ENCODE data around the gene CISD3. TPM values are rescaled to one million over a fixed set of nuclear protein-coding genes. Genes with fewer than 3 reads are reported as not detected.

CISD3 gene
- total RNA-seq, 6 experiments from 2014 or later = 34.2 to 88.1 (median 55.1) TPM

GRCh38 chr17:38742411-38743308 is 12.5 kb downstream of the CISD3 start:
- intact Hi-C loops (cut with DNase I) = no loop called here
- TF ChIP-seq POLR2A (IDR thresholded peaks at IDR 0.05) = no peak
- no peak for TF ChIP-seq CTCF (IDR thresholded peaks at IDR 0.05)
- H3K27ac ChIP-seq = peak overlapping the region in 2 of 3 donors; percentile 36 to 40
- peaks cover 0 to 21% (median 0%) of the 10 kb centered on the region in 4 donors for H3K4me1 ChIP-seq
- 69% methylated on average over 14 of the region's 22 CpGs for WGBS (ENCODE audit: insufficient coverage, low coverage, low lambda C conversion rate, missing lambda C conversion rate)
- H3K36me3 ChIP-seq = no peaks in the 10 kb centered on the region
- peak in 3 of 4 donors; percentile 29 to 42 (median 30) for ATAC-seq
- H3K4me3 ChIP-seq = no peak overlapping the region
- DNase-seq = peak in 1 of 3 donors; percentile 52
- H3K9me3 ChIP-seq = no peaks in the 10 kb centered on the region
- H3K27me3 ChIP-seq = no peaks in the 10 kb centered on the region

GRCh38 chr17:38743556-38744171 is 13.5 kb downstream of the CISD3 start:
- H3K4me3 ChIP-seq = no peak overlapping the region
- H3K4me1 ChIP-seq = peaks cover 0 to 27% (median 2%) of the 10 kb centered on the region in 4 donors
- H3K9me3 ChIP-seq = no peaks in the 10 kb centered on the region
- no peaks in the 10 kb centered on the region for H3K27me3 ChIP-seq
- 76% methylated on average over 4 of the region's 4 CpGs for WGBS (ENCODE audit: insufficient coverage, low coverage, low lambda C conversion rate, missing lambda C conversion rate)
- TF ChIP-seq POLR2A (IDR thresholded peaks at IDR 0.05) (no peak), CTCF (IDR thresholded peaks at IDR 0.05) (no peak)
- ATAC-seq (no peak), DNase-seq (peak in 1 of 3 donors; percentile 48)
- intact Hi-C loops (cut with DNase I) = no loop called here
- H3K27ac ChIP-seq = no peak overlapping the region
- no peaks in the 10 kb centered on the region for H3K36me3 ChIP-seq

GRCh38 chr17:38745545-38745944 is 15.4 kb downstream of the CISD3 start:
- intact Hi-C loops (cut with DNase I) = no loop called here
- no peak for ATAC-seq
- Histone ChIP-seq H3K9me3 (no peaks in the 10 kb centered on the region), H3K4me3 (no peak overlapping the region), H3K4me1 (peaks cover 0 to 44% (median 3%) of the 10 kb centered on the region in 4 donors), H3K27ac (no peak overlapping the region), H3K27me3 (no peaks in the 10 kb centered on the region), H3K36me3 (no peaks in the 10 kb centered on the region)
- no CpG with 5 or more reads among the region's 4 CpGs for whole genome bisulfite sequencing (ENCODE audit: insufficient coverage, low coverage, low lambda C conversion rate, missing lambda C conversion rate)
- TF ChIP-seq POLR2A (IDR thresholded peaks at IDR 0.05) (no peak), CTCF (IDR thresholded peaks at IDR 0.05) (no peak)
- peak in 1 of 3 donors; percentile 50 for DNase-seq

- H3K9me3 ChIP-seq = no peaks in the 10 kb centered on the region
- no peak overlapping the region for H3K27ac ChIP-seq
- TF ChIP-seq POLR2A (IDR thresholded peaks at IDR 0.05) (no peak), CTCF (IDR thresholded peaks at IDR 0.05) (no peak)
- WGBS (ENCODE audit: insufficient coverage, low coverage, low lambda C conversion rate, missing lambda C conversion rate) = 56% methylated on average over 5 of the region's 8 CpGs
- H3K27me3 ChIP-seq = no peaks in the 10 kb centered on the region
- H3K36me3 ChIP-seq = no peaks in the 10 kb centered on the region
- peaks cover 0 to 50% (median 3%) of the 10 kb centered on the region in 4 donors for H3K4me1 ChIP-seq
- peak in 1 of 3 donors; percentile 2 for DNase-seq
- ATAC-seq = no peak
- intact Hi-C loops (cut with DNase I) = no loop called here
- no peak overlapping the region for H3K4me3 ChIP-seq
These were observed 16.1 kb downstream of the CISD3 start for GRCh38 chr17:38746004-38746848.
